Kidney (tissue), 14 donors: ENCODE data around the gene SELENOH. TPM values are rescaled to one million over a fixed set of nuclear protein-coding genes. Genes with fewer than 3 reads are reported as not detected.

Experiments
- DNase-seq, 5 donors: peaks; one replicate each; pipeline ENCODE4 v3.0.0-alpha.2; 2013 to 2020
- FAIRE-seq: peaks from 2 replicates; lab custom pipeline; 2012; peaks lifted over from hg19 to GRCh38; lab: Jason Lieb, UNC
- H3K27ac ChIP-seq, 2 donors: one replicate each; pipeline ENCODE4 v1.7.0; 2013; ENCODE audit warnings: low read depth in 2 of 2, low read length in 2 of 2, inconsistent platforms in 1 of 2
- H3K27me3 ChIP-seq: one replicate; pipeline ENCODE4 v1.7.1; 2013; ENCODE audit warnings: low read length, inconsistent platforms; ENCODE audit not compliant: control insufficient read depth, insufficient read depth
- H3K36me3 ChIP-seq, 3 donors: one replicate each; pipeline versions ENCODE4 v1.7.0 to v1.7.1; 2013; ENCODE audit warnings: low read length in 3 of 3, control low read depth in 1 of 3, inconsistent platforms in 1 of 3; ENCODE audit not compliant: insufficient read depth in 3 of 3, control insufficient read depth in 2 of 3
- H3K4me1 ChIP-seq, 3 donors: one replicate each; pipeline versions ENCODE4 v1.7.0 to v1.7.1; 2013; ENCODE audit warnings: low read length in 3 of 3, inconsistent platforms in 1 of 3, low read depth in 1 of 3; ENCODE audit not compliant: control insufficient read depth in 2 of 3, insufficient read depth in 2 of 3
- H3K4me3 ChIP-seq, 3 donors: one replicate each; pipeline versions ENCODE4 v1.7.0 to v1.8.1; 2013; ENCODE audit warnings: low read length in 3 of 3, control low read depth in 1 of 3, inconsistent platforms in 1 of 3
- H3K9ac ChIP-seq, 3 donors: one replicate each; pipeline versions ENCODE4 v1.7.0 to v1.7.1; 2013; ENCODE audit warnings: low read length in 3 of 3, control low read depth in 1 of 3, inconsistent platforms in 1 of 3
- H3K9me3 ChIP-seq, 3 donors: one replicate each; pipeline versions ENCODE4 v1.7.0 to v1.7.1; 2013; ENCODE audit warnings: low read length in 3 of 3, control low read depth in 1 of 3, inconsistent platforms in 1 of 3; ENCODE audit not compliant: control insufficient read depth in 2 of 3, insufficient read depth in 1 of 3
- CTCF ChIP-seq: IDR thresholded peaks from 3 replicates; pipeline ENCODE4 v1.5.1; 2012; ENCODE audit warnings: mild to moderate bottlenecking, moderate library complexity, borderline replicate concordance; ENCODE audit not compliant: insufficient read depth; ENCODE audit errors: extremely low read depth
- intact Hi-C: fragments of 100-400 bp; cut with DNase I; formaldehyde crosslinking; loops from one replicate; pipeline ENCODE4 v1.11.1; 2022
- polyA plus RNA-seq: library from polyadenylated mRNA; stranded (reverse); fragments of 350-450 nt; fragmentation: Illumina TruSeq; extraction: RNeasy Lipid Tissue Mini Kit (QIAGEN cat#74804); gene quantifications from one replicate; pipeline ENCODE4 v1.2.3, GENCODE V29; 2014; ENCODE audit warnings: low read depth, low replicate concordance; ENCODE audit not compliant: insufficient read depth
- total RNA-seq: library from RNA; stranded (reverse); fragmentation: NEBNext Ultra II Directional; extraction: Animal tissue kit (Norgen Biotek cat#: 25700); gene quantifications from one replicate; pipeline ENCODE4 v1.2.1, GENCODE V29; 2021
- donor health status: control.
- donor health status: control.
- donor health status: control.
- donor health status: control.
- donor health status: control.
- donor health status: DM: yes; HTN: yes; CAD: no.
- donor health status: Normal renal cell carcinoma (clear cell type).

Gene SELENOH
- total and polyA plus RNA-seq, 2 donors from 2014 or later: 115 to 159 TPM

GRCh38 chr11:57779276-57779675 is 38.0 kb downstream of the SELENOH start:
- DNase-seq (peak in 3 of 5 donors; percentile 28 to 67 (median 44)), FAIRE-seq (no peak)
- H3K9me3 ChIP-seq: no peaks in the 10 kb centered on the region
- H3K4me3 ChIP-seq: peak overlapping the region in 1 of 3 donors; percentile 33
- no peaks in the 10 kb centered on the region for H3K36me3 ChIP-seq
- H3K9ac ChIP-seq: peak overlapping the region in 1 of 3 donors; percentile 42
- peak overlapping the region; percentile 93 to 98 for H3K27ac ChIP-seq
- no peaks in the 10 kb centered on the region for H3K27me3 ChIP-seq
- no peak for TF ChIP-seq CTCF
- H3K4me1 ChIP-seq: peaks cover 35 to 77% (median 72%) of the 10 kb centered on the region in 3 donors
- intact Hi-C loops: no loop called here

- no peak for FAIRE-seq
- intact Hi-C loops: no loop called here
These were observed 40.2 kb downstream of the SELENOH start for GRCh38 chr11:57781529-57781943.

GRCh38 chr11:57785072-57785471 is 43.8 kb downstream of the SELENOH start:
- peaks cover 5 to 53% (median 46%) of the 10 kb centered on the region in 3 donors for H3K4me1 ChIP-seq
- FAIRE-seq: no peak
- DNase-seq: no peak
- no peaks in the 10 kb centered on the region for H3K36me3 ChIP-seq
- no peak for TF ChIP-seq CTCF
- no peak overlapping the region for H3K9ac ChIP-seq
- no peak overlapping the region for H3K27ac ChIP-seq
- H3K4me3 ChIP-seq: no peak overlapping the region
- intact Hi-C loops: no loop called here
- no peaks in the 10 kb centered on the region for H3K9me3 ChIP-seq
- no peaks in the 10 kb centered on the region for H3K27me3 ChIP-seq

More at GRCh38 chr11:57781529-57781943, 40.2 kb downstream of the SELENOH start:
- peak; percentile 35 to 86 (median 65) for DNase-seq
- no peak for TF ChIP-seq CTCF
- peaks cover 25 to 64% (median 60%) of the 10 kb centered on the region in 3 donors for H3K4me1 ChIP-seq
- H3K9me3 ChIP-seq: no peaks in the 10 kb centered on the region
- H3K9ac ChIP-seq: peak overlapping the region in 1 of 3 donors; percentile 29
- H3K36me3 ChIP-seq: no peaks in the 10 kb centered on the region
- peak overlapping the region; percentile 74 to 98 for H3K27ac ChIP-seq
- H3K27me3 ChIP-seq: no peaks in the 10 kb centered on the region
- no peak overlapping the region for H3K4me3 ChIP-seq

GRCh38 chr11:57786436-57786835 is 45.1 kb downstream of the SELENOH start:
- H3K4me1 ChIP-seq: peaks cover 5 to 48% (median 37%) of the 10 kb centered on the region in 3 donors
- no peak for FAIRE-seq
- H3K27me3 ChIP-seq: no peaks in the 10 kb centered on the region
- H3K27ac ChIP-seq: peak overlapping the region; percentile 35 to 74
- H3K9ac ChIP-seq: no peak overlapping the region
- DNase-seq: no peak
- intact Hi-C loops: no loop called here
- no peak for TF ChIP-seq CTCF
- no peaks in the 10 kb centered on the region for H3K9me3 ChIP-seq
- peaks cover 0 to 4% (median 0%) of the 10 kb centered on the region in 3 donors for H3K36me3 ChIP-seq
- no peak overlapping the region for H3K4me3 ChIP-seq
